ENCODE data around the gene ARHGAP4.

Gene ARHGAP4

GRCh38 chrX:153878969-153879653 lies 47.0 kb downstream of the ARHGAP4 start:
- no peak for DNase-seq

DNA sequence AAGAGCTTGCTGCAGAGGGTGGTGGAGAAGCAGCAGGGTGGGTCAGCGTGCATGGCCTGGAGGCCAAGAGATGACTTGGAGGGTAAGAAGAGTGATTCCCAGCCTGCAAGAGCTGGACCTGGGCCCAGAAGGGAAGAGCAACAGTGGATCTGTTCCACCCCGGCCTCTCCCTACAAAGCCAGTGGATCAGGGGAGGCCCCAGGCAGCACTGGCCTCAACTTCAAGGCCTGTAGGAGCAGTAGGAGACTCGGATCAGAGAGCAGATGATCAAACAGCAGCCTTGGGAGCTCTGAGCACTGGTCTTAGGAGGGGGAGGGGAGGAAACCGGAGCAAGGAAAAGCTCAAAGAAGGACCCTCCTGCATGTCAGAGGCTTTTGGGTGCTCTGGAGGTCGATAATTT lies 47.7 kb downstream of the ARHGAP4 start:
- DNase-seq: no peak

- DNase-seq: no peak
Observed at GRCh38 chrX:153877571-153878261, 48.3 kb downstream of the ARHGAP4 start.

DNA sequence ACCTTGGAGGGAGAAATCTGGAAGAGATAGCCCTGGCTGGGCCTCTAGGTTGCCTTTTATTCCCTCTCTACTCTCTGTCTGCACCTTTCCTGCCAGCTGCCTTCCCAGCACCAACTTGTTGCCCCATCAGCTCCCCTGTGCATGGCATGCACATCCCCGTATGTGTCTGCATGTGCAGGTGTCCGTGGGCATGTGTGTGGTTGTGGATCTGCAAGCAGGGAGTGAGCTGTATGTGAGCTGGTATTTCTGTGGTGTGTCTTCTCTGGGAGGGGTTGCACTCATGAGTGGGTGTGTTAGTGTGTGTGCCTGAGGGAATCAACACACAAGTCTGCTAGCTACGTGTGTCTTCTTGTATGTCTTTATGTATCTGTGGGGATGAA lies 50.0 kb downstream of the ARHGAP4 start:
- DNase-seq: no peak

GRCh38 chrX:153875391-153876111 lies 50.5 kb downstream of the ARHGAP4 start:
- DNase-seq: peak; percentile 19

- no peak for DNase-seq
Observed at GRCh38 chrX:153874366-153875125, 51.5 kb downstream of the ARHGAP4 start.

GRCh38 chrX:153874085-153874365 lies 52.0 kb downstream of the ARHGAP4 start:
- DNase-seq: no peak

GRCh38 chrX:153873282-153874084 lies 52.6 kb downstream of the ARHGAP4 start:
- no peak for DNase-seq

DNA sequence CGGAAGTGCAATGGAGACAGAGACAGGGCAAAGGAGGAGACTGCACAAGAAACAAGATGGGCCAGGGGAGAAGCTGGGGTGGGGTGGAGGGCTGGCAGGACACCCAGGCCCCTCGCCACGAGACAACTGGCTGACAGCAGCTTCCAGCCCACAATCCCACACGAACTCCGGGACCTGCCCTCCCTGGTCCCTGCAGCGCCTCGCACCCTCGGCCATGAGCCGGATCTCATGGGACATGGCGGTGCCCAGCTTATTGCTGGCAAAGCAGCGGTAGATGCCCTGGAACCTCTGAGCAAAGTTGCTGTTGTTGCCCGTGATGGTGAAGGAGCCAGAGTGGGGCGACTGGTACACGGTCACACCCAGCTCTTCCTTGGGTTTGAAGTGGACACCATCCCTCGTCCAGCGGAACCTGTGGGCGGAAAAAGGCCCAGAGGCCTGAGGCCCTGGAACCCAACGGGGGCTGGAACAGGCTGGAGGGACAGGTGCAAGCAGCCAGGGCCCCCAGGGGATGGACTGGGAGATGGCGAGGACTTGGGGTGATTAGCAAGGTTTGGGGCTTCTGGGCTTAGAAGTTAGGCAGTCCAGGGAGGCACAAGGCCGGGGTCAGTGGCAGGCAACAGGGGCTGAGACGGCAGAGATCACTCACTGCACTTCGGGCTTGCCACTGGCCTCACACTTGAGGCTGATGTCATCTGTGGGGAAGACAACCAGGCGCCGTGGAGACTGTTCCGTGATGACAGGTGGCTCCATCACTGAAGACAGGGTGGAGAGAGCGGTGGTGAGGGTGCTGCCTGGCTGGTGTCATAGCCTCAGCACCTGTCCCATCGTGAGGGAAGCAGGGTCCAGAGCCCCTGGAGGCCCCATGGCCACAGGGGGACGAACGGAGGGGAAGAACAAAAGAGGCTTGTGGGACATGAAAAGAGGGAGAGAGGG lies 53.9 kb downstream of the ARHGAP4 start:
- DNase-seq: no peak

DNA sequence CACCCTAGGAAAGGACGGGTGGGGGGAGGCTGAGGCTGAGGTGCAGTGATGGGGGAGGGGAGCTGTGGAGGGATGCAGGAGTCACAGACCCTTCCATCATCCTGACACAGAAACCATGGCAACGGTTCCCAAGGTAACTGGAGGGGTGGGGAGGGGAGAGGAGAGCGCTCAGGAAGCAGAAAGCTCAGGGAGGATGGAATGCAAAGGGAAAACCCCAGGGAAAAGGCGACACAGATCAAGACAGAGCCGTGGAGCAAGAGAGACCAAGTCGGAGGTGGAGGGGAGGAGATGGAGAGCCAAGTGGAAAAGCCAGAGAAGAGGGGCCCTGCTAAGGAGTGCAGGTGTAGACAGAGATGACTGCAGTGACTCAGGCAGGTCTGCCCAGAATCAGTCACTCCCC lies 54.6 kb downstream of the ARHGAP4 start:
- DNase-seq: no peak

GRCh38 chrX:153870791-153871360 lies 55.2 kb downstream of the ARHGAP4 start:
- no peak for DNase-seq

GRCh38 chrX:153870288-153870690 lies 55.8 kb downstream of the ARHGAP4 start:
- DNase-seq: no peak

DNA sequence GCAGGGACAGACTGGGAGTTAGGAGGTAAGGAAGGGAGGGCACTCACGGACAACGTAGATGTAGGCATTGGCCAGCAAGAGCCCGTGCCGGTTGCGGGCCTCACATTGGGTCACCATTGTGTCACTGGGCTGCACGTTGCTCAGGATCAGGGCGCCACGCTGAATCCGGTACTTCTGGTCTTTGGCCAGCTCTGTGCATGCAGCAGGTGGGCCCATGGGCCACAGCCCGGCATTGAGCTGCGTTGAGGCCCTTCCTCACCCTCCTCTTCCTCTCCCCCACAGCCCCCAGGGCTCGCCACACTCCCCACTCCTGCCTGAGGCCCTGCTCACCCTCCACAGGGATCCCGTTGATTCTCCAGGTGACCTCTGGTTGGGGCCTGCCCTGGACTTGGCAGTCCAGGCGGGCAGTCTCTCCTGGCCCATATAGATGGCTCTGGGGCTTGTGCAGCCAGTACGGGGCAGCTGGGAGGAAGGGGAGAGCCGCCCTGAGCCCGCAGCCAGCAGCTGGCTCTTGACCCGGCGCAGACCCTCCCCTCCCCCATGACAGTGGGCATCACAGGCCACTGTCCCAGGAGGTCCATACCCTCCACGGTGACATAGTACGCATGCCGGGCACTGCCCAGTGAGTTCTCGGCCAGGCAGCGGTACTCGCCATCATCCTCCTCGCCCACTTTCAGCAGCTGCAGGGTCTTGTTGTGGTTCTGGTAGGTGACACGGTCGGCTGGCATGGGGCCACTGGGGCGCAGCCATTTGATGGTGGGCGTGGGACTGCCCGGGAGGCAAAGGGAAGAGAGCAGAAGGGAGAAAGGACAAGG lies 56.4 kb downstream of the ARHGAP4 start:
- no peak for DNase-seq

DNA sequence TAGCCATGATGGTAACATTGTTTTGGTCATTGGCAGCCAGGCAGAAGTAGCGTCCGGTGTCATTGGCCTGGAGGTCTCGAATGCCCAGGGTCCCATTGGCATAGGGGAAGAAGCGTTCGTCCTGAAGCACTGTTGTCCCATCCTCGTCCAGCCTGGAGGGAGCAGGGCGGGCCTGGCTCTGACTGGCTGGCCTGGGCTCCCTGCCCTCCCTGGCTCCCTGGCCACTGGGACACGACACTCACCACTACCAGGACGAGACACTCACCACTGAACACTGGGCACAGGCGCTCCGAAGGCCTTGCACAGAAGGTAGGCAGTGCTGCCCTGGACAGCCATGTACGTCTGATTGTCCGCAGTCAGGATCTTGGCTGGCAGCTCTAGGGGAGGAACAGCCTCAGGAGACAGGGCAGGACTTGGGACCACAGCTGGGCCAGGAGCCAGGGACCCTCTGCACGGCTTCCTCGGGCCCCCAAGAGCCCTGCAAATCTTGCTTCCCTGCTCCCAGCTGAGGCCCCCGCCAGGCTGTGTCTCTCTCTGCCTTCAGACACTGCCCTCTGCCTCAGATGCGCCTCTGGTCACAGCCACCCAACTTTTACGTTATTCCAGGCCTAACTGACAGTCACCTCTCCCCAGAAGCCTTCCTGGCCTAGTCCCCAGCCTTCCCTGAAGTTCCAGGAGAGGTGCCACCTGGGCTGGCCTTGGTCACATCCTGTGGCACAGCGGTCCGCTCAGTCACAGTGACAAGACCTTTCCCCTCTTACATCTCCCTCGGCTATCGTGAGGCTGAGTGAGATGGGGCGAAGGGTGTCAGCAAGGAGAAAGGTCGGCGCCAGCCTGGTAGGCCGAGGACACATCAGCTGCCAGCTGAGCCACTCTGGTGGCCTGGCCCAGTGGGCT lies 57.2 kb downstream of the ARHGAP4 start:
- DNase-seq: no peak

DNA sequence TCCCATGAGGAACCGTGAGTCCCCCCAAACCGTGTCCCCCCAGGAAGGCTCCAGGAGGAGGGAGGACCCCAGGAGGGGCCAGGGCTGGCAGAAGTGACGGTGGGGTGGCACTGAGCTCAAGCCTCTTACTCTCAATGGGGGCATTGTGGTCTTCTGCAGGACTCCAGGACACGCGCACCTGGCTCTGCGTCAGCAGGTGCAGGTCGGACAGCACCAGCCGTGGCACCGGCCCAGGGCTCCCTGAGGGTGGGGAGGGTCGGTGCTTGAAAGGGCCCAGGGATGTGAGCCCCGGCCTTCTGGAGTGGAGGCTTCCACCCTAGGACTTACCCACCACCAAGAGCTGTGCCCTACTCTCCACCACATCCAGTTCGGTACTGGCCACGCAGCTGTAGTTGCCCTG lies 58.4 kb downstream of the ARHGAP4 start:
- DNase-seq: no peak

DNA sequence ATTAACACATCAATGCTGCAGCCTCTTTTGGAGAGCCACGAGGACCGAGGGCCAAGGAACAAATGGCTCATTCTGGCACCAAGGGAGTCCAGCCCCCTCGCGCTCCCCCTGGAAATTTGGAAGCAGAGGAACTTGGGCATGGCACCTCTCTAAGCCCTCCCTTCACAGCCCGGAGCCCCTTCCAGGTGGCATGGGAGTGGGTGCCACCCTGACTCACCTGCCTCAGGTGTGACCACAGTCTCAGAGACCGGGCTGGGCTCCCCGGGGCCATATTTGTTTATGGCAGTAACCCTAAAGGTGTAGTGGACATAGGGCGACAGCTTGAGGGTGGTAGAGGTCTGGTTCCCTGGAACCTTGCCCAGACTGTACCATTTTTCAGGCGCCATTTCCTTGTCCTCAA lies 58.9 kb downstream of the ARHGAP4 start:
- no peak for DNase-seq

GRCh38 chrX:153866302-153867019 lies 59.6 kb downstream of the ARHGAP4 start:
- no peak for DNase-seq

- no peak for DNase-seq
Observed at GRCh38 chrX:153865685-153866084, 60.4 kb downstream of the ARHGAP4 start.

- no peak for DNase-seq
Observed at GRCh38 chrX:153865321-153865580, 60.8 kb downstream of the ARHGAP4 start.
